BE2C (cell line): ENCODE results near the gene PALM. TPM values are rescaled to one million over a fixed set of nuclear protein-coding genes. Genes with fewer than 3 reads are reported as not detected.

Experiments used
- DNase-seq: peaks from one replicate; pipeline ENCODE4 v3.0.0-alpha.2; 2020
- H3K27me3 ChIP-seq: fragments of 250-450 bp; sonication (Bioruptor Pico); 2 replicates; pipeline ENCODE4 v1.5.1; 2020; ENCODE audit warnings: mild to moderate bottlenecking
- H3K36me3 ChIP-seq: fragments of 250-450 bp; sonication (Bioruptor Pico); 2 replicates; pipeline ENCODE4 v1.5.1; 2020; ENCODE audit warnings: mild to moderate bottlenecking
- H3K4me1 ChIP-seq: fragments of 250-450 bp; sonication (Bioruptor Pico); 2 replicates; pipeline ENCODE4 v1.5.1; 2020
- H3K4me3 ChIP-seq: 2 replicates; pipeline ENCODE4 v1.5.1; 2011; ENCODE audit warnings: low read depth, low read length
- H3K9me3 ChIP-seq: fragments of 250-450 bp; sonication (Bioruptor Pico); 2 replicates; pipeline ENCODE4 v1.5.1; 2020
- polyA plus RNA-seq: library from polyadenylated mRNA; unstranded; fragments of >200 nt; gene quantifications from one replicate; pipeline ENCODE4 v1.2.1, GENCODE V29; 2012; ENCODE audit warnings: low read depth, missing spikeins; ENCODE audit not compliant: insufficient read length, insufficient read depth
- TF ChIP-seq, protein P1 (sequence below): IDR thresholded peaks from 2 replicates; pipeline ENCODE4 v1.5.1; 2012; ENCODE audit warnings: mild to moderate bottlenecking, low read depth, low read length

The PALM gene, protein sequence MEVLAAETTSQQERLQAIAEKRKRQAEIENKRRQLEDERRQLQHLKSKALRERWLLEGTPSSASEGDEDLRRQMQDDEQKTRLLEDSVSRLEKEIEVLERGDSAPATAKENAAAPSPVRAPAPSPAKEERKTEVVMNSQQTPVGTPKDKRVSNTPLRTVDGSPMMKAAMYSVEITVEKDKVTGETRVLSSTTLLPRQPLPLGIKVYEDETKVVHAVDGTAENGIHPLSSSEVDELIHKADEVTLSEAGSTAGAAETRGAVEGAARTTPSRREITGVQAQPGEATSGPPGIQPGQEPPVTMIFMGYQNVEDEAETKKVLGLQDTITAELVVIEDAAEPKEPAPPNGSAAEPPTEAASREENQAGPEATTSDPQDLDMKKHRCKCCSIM
- polyA plus RNA-seq, result 39.2 TPM

DNA sequence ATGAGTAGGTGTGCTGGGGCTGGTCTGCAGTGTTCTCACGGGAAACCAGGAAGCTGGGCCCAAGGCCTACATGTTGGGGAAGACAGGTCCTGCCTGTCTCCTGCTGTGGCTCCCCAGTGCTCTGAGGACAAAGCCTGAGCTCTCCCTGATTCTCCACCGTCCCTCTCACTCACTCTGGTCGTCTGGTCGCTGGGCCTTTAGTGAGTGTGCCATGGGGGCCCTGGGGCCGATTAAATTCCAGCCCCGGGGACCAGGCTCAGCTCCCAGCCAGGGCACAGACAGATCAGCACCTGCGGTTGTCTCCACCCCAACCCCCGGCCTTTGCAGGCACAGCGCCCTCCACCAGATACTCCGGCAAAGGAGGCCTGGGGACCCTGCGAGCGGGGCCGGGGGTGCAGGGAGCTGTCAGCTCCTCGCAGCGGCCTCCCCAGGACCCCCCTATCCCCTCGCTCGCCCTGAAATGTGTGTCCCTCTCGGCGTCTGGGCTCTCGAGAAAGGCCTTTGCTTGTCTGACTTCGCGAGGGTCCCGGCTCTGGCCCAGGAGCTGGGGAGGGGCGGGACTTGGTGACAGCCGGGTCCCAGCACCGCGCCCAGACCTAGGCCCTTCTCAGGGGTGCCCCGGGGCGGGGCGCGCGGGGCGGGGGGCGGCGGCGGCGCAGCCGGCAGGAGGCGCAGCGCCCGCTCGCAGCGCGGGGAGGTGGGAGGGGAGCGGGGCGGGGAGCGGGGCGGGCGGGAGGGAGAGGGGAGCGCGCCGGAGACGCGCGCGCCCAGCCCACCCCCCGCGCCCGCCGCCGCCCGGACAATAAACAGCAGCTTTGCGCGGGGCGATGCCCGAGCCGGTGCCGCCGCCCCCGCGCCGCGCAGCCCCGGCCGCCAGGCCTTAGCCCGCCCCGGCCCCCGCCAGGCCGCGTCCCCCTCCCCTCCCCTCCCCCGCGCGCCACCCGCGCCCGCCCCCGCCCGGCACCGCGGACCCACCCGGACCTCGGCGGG is at the start of gene PALM:
Gene PALM, plus strand, starts transcription at position 782 of the 990 bp plus-strand sequence. CDS start 212 bp downstream, outside the sequence.
- peak; percentile 61 for DNase-seq
- peaks cover 3% of the 10 kb centered on the region for H3K4me1 ChIP-seq
- H3K27me3 ChIP-seq, result peaks cover 4% of the 10 kb centered on the region; the same call in 1 of the 2 replicates
- H3K36me3 ChIP-seq, result no peaks in the 10 kb centered on the region
- H3K9me3 ChIP-seq, result peaks cover 2% of the 10 kb centered on the region; the same call in 1 of the 2 replicates
- H3K4me3 ChIP-seq, result peak within 1 kb of the TSS; percentile 48
- TF ChIP-seq, protein P1, sequence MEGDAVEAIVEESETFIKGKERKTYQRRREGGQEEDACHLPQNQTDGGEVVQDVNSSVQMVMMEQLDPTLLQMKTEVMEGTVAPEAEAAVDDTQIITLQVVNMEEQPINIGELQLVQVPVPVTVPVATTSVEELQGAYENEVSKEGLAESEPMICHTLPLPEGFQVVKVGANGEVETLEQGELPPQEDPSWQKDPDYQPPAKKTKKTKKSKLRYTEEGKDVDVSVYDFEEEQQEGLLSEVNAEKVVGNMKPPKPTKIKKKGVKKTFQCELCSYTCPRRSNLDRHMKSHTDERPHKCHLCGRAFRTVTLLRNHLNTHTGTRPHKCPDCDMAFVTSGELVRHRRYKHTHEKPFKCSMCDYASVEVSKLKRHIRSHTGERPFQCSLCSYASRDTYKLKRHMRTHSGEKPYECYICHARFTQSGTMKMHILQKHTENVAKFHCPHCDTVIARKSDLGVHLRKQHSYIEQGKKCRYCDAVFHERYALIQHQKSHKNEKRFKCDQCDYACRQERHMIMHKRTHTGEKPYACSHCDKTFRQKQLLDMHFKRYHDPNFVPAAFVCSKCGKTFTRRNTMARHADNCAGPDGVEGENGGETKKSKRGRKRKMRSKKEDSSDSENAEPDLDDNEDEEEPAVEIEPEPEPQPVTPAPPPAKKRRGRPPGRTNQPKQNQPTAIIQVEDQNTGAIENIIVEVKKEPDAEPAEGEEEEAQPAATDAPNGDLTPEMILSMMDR, result no peak

DNA sequence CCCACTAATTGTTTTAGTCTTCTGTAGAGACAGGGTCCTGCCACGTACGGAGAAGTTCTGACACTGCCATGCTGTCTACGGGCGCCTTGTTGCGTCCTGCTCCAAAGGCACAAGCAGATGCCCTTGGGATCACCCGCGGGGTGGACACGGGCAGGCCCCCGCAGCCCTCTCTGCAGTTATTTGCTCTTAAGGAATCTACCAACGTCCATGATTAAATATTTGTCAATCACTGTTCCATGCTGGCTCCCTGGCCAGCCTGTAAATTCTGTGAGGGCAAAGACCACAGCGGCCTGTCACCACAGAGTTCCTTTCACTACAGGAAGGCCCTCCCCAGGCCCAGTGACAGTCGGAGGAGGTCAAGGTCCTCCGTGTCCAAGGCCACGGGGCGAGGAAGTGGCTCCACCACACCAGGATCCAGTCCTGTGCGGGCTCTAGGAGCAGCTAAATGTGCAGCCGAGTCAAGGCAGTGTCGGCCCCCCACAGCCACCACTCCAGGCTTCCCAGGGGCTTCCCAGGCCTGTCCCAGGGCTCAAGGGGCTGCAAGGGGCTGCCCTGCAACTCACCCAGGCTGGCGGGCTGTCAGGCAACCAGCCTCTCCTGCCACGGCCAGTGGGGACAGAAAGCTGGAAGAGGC is 47.8 kb upstream of the PALM start:
- TF ChIP-seq, protein P1, result no peak
- H3K4me1 ChIP-seq, result peaks cover 3% of the 10 kb centered on the region; the same call in 1 of the 2 replicates
- no peaks in the 10 kb centered on the region; the same call in 1 of the 2 replicates for H3K27me3 ChIP-seq
- H3K4me3 ChIP-seq, result peak overlapping the region; percentile 86
- H3K36me3 ChIP-seq, result peaks cover 31% of the 10 kb centered on the region
- H3K9me3 ChIP-seq, result no peaks in the 10 kb centered on the region; the same call in 1 of the 2 replicates
- DNase-seq, result no peak

DNA sequence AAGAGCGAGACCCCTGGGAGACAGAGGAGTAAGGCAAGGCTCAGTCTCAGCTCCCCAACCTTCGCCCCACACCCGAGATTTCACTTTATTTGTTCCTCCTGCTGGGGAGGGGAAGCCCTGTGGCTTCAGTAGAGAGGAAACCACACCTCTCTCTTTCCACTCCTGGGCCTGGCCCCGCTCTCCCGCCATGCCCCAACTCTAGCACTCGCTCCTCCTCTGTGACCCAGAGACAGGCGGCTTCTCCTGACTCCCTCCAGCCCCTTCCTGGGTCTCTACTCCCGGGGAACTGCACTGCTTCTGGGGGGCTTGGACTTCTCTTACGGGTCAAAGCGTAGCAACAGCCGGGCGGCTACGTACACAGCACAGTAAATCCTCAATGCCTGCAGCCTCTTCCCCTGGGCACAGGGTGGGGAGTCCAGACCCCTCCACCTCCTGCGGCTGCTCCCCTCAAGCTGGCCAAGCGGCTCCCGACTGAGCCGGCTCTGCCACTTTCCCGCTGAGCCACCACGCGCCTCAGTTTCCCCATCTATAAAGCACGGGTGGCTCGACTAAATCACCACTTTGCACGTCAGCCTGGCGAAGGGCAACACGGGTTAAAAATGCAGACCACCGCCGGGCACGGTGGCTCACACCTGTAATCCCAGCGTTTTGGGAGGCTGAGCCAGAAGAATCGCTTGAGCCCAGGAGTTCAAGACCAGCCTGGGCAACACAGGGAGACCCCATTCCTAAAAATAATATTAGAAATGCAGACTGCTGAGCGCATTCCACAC is 47.1 kb upstream of the PALM start:
- H3K27me3 ChIP-seq, result no peaks in the 10 kb centered on the region; the same call in 1 of the 2 replicates
- peak overlapping the region; percentile 86 for H3K4me3 ChIP-seq
- no peaks in the 10 kb centered on the region; the same call in 1 of the 2 replicates for H3K9me3 ChIP-seq
- no peak for DNase-seq
- peaks cover 3% of the 10 kb centered on the region; the same call in 1 of the 2 replicates for H3K4me1 ChIP-seq
- H3K36me3 ChIP-seq, result peaks cover 29% of the 10 kb centered on the region
- TF ChIP-seq, protein P1, result no peak

- H3K4me1 ChIP-seq, result peaks cover 3% of the 10 kb centered on the region; the same call in 1 of the 2 replicates
- H3K36me3 ChIP-seq, result peaks cover 23% of the 10 kb centered on the region
- peak; percentile 51 for DNase-seq
Observed at GRCh38 chr19:662207-662961, 46.4 kb upstream of the PALM start.

More at GRCh38 chr19:662207-662961, 46.4 kb upstream of the PALM start:
- no peaks in the 10 kb centered on the region; the same call in 1 of the 2 replicates for H3K27me3 ChIP-seq
- TF ChIP-seq, protein P1, result no peak
- H3K4me3 ChIP-seq, result peak overlapping the region; percentile 86
- H3K9me3 ChIP-seq, result no peaks in the 10 kb centered on the region; the same call in 1 of the 2 replicates
